Inferior parietal cortex (tissue), 1 donor: ENCODE results near the gene GPC6.
"Not testable (repeated sequence)": the region's sequence is repeated elsewhere in the genome, so short reads cannot be mapped to it uniquely, and the experiment has no call there.

Experiments used
- DNase-seq: peaks from one replicate; pipeline ENCODE4 v3.0.0-alpha.2; 2016; ENCODE audit errors: extremely low spot score

GPC6 gene

DNA sequence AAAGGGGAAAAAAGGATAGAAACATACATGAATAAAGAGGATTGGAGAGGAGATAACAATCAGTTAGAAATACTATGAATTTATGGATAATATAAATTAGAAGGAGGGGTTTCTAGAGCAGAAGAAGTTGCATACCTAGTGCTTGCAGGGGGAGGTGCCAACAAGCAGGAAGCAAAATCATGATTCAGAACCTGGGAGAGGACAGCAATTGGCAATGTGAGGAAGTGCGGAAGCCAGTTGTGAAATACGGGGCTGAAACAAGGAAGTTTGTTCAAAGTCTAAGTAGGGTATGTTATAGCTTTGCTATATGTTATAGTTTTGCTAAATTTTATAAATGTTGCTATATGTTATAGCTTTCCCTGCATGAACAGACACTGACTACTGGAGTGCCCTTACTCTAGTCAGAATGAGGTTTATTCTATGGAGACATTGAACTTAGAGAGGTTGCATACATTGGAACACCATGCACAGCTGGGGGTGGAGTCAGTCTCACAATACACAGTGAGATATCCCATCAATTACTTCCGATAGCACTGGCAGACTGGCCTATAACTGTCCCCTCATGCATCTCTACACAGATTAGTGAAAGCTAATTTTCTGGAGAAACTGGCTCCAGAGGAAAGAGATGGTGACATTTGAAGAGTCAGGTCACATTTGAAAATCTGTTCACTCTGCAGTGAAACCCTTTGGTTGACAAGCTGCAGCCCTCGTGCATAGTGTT lies 92.1 kb downstream of the GPC6 start:
- no peak for DNase-seq

DNA sequence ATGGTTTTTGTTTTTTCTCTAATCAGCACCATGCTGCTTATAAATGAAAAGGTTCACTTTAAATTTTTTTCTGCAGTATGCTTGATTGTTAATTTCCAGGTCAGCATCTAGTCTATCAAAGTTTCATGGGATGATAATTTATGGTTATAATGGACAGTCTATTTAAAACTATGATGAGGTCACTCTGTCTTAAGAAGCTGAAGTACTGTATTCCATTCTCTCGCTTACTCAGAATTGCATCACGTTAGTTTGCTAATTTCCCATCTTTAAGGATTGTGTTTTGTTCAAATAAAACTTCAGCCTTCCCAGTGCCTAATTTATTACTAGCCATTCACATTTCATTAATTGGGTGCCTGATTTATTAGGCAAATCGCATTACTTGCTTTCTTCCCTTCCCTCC lies 94.3 kb downstream of the GPC6 start:
- no peak for DNase-seq

DNA sequence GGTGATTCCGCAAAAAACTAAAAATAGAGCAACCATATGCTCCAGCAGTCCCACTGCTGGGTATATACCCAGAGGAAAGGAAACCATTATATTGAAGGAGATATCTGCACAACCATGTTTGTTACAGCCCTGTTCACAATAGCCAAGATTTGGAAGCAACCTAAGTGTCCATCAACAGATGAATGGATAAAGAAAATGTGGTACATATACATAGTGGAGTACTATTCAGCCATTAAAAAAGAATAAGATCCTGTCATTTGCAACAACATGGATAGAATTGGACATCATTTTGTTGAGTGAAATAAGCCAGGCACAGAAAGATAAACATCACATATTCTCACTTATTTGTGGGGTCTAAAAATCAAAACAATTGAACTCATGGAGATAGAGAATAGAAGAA lies 97.3 kb downstream of the GPC6 start:
- not testable (repeated sequence) for DNase-seq

DNA sequence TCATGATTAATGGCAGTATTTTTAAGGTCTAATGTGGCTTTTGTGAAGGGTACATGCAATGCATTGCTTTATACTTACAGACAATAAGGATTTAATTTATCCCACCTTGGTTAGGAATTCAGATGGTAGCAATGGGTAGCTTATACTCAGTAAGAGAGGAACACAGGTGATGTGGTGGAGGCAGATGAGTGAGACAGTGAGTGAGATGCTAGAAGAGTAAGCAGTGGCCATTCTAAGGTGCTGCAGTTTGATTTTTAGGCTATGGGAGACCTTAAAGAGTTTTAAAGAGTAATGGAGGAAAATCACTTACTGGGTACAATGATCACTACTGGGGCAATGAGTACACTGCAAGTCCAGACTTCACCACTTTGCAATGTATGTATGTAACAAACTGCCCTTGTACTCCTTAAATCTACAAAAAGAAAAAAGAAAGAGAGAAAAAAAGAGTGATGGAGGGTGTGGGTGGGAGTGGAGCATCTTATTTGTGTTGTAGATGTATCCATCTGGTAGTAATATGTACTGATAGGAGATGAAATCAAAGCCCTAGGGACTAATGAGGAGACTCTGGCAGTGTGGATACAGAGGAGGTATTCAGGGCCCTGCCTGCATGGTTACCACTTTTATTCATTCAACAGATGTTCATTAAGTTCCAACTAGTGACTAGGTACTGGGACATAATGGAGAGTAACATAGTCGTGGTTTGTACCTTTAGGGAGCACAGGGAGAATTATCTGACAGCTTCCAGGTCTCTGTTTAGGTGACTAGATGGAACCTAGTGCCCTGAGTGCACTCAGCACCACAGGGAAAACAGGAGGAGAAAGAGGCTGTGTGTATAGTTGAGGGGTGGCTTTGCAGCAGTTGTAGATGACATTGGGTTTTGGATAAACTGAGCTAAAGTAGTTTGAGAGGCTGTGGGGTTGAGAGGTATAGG lies 99.0 kb downstream of the GPC6 start:
- no peak for DNase-seq

DNA sequence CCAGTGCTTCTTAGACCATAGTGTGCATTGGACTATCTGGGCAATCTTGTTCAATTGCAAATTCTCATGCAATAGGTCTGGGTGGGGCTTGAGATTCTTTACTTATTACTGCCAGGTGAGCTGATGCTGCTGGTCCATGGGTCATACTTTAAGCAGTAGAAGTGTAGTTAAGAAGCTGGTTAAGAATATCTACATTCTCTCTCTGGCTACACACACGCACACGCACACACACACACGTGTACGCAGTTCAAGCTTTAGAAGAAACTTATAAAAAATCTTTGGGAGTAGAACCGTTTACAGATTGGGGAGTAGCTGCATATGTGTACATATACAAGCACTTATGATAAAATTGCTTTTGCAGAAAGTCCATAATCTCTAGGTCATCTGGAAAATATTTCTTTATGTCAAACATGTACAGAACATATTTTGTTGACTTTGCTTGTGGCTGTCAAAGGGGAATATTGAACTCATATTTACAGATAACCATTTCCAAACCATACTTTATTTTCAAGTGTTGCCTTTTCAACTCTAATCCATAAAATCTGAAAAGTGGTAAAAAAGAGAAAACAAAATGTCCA lies 99.7 kb downstream of the GPC6 start:
- DNase-seq: no peak

DNA sequence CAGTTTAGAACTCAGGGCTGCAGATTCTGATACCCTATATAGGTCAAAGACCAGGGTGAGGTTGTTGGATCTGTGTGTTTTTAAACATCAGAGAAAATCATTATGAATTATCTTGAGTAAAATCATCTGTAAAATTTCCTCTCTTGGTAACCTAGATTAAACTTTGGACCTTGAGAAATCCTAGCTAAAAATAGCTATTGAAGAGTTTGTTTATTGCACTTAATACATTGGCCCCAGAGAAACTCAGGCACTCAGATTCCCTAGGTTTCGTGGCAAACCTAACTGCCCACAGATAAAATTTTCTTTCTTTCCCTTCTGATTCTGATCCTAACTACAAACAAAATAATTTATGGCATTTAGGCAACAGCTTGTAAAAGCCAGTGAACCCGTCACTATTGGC lies 102.3 kb downstream of the GPC6 start:
- no peak for DNase-seq

DNA sequence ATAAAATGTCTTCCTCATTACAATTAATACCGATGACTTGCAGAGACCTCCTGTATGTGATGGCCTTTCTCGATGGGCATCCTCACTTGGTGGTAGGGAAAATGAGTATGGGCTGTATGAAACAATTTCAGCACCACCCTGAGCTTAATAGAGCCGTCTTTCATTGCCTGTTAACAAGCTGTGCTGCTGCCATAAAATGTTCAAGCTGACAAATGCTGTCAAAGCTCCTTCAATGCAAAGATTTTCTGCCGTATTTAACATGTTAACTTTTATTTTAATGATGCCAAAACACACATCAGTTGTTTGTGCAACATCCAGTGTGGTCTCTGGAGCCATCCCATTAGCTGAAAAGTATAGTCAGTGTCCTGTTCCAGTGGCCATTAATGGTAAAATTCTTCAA lies 110.1 kb downstream of the GPC6 start:
- no peak for DNase-seq

DNA sequence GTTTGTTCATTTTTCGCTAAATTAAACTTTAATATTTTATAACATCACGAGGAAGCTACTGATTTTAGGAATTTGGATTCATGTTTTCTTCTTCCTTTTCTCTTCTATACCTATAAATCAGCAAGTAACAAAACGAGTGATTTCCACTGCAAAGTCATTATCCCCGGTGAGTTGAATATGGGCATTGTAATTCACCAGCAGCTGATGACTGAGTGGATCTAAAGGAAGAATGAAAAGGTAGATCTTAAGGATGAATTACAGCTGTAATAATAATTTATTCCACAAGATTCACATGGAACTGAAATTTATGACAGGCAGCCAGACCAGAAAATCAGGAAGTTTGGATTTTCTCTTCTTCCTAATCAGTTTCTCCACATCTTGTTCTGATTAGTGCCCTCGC lies 111.4 kb downstream of the GPC6 start:
- DNase-seq: no peak

DNA sequence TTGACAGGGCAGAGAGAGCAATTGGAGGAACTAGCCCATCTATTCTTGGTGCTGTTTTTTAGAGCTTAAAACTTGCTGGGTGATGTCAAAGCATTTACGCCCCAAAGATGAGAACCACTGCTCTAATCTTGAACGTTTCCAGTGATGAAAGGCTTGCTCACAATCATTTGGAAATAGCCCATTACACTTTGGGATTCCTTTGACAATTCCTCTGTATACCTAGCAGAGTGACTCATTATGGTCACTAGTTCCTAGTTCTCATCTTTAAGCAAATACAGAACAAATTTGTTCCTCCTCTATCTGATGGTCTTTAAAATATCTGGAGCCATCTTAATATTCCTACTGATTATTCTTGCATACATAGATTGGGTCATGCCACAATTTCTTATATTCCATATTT lies 112.3 kb downstream of the GPC6 start:
- no peak for DNase-seq

DNA sequence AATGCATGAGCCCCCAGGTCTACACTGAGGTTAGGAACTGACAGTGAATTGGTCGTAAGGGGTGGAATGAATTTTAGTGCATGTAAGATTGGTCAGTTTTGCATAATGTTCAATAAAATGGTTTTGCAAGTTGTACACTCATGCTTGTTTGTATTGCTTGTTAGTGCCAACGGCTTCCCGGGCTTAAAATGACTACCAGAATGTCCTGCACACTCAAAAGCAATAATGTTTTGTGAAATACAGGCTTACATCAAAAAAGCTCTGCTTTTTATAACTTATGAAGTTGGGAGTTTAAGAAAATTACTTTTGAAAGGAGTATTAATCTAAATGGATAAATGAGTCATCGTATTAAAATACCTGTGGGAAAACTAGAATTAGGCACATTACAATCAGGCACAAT lies 112.9 kb downstream of the GPC6 start:
- no peak for DNase-seq

DNA sequence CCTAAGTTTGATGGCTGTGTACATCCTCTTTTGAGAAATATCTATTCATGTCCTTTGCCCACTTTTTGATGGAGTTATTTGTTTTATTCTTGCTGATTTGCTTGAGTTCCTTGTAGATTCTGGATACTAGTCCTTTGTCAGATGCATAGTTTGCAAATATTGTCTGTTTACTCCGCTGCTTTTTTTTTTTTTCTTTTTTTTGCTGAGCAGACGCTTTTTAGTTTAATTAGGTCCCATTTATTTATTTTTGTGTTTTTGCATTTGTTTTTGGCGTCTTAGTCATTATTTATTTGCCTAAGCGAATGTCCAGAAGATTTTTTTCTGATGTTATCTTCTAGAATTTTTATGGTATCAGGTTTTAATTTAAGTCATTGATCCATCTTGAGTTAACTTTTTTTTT lies 114.9 kb downstream of the GPC6 start:
- DNase-seq: no peak

DNA sequence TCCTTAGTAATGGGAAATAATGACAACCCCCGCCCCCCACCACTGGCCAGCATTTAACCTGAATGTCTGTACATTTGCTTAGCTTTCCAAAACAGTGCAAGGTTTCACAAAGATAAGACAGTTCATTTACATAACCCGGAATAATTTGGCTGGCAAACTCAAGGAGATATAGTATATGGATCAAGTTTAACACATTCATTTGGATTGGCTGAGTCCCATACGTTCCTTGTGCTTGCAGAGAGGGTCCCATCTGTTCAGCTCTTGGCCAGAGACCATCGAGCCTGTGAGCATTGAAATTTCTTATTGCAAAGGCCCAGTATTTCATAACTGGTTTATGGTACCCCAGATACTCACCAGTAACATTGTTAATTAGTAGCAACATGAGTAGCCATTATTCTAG lies 116.5 kb downstream of the GPC6 start:
- no peak for DNase-seq

DNA sequence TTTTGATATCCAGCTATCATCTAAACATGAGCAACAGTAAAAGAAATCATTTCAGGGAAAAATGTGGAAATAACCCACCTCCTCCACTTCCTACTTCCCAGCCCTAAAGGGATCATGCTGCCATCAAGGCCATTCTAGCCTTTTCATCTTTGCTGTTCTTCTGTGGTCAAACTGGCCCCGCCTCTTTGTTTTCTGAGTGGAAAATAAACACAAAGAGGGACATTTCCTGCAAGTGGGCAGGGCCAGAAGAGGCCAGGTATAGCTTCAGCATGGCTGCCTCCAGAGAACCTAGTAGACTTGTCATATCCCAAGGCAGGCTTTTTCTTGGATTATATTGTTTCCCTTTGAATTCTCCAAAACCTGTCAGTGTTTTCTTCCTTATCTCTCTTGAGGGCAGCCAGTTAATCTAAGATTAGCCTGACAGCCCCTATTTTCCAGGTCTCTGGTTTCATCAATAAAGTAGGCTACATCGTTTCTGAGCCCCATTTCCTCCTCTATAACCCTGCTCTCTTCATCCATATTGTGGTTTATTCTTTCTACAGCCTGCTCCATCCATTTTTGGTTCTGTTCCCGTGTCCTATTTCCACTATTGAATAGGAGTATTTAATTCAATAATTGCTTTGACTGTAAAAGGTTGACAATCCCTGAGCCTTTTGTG lies 117.6 kb downstream of the GPC6 start:
- no peak for DNase-seq

DNA sequence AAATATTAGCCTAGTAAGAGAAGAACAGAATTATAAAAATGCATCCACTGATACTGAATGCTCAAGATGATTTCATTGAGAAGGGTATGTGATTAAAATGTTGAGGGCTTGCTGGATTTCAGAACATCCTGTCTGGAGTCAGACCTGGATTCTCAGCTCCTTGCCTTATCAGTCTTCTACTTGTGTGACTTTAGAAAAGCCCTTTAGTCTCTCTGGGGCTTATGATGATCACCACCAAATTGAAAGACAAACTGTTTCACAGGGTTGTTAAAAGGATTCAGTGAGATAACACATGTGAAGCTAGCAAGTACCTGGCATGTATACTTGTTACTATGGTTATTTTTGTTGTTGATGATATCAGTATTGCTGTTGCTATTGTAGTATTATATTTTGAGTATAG lies 118.4 kb downstream of the GPC6 start:
- DNase-seq: no peak

DNA sequence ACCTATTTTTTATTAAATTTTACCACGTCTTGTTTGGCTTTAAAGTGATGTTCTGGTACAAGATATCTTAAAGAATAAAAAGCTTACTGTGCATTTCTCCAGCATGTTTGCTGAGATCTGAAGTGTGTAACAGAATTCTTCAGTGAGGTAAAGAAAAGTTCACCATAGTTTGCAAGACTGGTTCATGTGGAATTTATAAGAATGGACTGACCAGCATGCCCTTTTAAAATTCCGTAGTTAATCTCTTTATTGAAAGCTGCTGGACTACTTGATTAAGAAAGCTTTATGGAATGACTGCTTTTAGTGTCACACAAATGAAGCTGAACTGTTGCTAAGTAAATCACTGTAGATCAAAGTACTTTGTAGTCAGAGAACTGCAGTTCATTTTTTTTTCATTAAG lies 119.2 kb downstream of the GPC6 start:
- no peak for DNase-seq

DNA sequence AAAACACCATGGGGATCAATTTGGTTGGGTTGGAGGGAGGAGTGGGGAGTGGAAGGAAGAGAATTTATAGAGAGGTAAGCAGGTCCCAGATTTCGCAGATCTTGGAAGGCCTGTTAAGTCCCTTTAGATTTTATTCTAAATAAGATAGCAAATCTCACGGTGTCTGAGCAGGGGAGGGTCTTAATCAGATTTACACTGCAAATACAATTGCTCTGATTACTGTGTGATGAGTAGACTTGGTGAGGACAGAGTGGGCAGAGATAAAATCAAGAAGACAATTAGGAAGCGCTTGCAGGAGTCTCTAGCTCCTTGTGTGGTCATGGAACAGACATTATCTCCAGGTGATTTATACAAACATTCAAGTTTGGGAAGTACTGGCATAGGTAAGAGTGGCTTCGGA lies 126.0 kb downstream of the GPC6 start:
- no peak for DNase-seq

DNA sequence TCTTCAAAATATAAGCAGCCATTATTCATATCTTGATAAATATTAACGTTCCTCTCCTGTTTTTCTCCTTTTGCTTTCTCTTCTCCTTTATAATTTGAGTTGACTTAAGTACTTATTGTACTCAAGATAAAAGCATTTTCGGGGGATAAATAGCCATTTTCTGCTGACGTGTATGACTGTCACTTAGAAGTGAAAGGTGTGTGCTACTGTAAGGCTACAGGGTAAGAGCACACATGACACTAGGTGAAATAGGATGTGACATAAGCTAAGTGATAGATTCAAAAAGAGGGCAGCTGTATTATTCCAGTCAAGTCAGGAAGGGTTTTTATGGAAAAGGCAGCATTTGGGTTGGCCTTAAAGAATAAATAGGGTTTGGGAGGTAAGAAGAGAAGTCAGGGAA lies 128.5 kb downstream of the GPC6 start:
- no peak for DNase-seq

DNA sequence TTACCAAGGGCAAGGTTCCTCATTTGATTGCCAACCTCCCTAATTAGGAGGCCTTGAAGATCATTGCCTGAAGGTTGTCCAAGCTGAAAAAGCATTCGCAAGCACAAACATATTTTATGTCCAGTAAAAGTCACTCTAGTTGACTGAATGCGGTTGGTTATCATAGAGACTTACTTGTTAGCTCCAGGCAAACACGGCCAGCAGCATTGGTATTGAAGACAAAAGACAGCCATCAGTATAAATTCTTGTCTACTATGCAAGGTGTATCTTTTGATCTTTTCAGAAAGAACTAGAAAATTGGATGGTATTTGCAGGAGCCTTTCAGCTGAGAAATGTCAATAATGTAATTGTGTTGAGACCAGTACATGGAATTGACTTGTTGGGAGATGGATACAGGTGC lies 129.9 kb downstream of the GPC6 start:
- DNase-seq: no peak

DNA sequence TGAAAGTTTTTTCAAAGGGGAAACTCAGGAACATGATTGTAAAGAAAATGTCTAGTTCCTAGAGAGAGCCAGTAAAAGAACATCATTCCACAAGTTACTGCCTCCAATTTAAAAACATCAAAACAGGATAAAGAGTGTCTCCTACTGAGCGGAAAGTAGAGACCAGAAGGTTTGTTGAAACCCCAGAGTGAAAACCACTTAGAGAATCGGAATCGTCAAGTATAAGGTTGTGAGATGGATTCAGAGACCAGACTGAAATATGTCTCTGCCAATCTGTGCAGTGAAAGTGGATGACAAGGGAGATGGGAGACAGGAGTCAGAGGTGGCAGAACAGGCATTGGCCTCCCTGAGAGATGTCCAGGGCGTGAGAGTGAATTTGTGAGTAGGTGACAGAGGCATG lies 133.4 kb downstream of the GPC6 start:
- no peak for DNase-seq

DNA sequence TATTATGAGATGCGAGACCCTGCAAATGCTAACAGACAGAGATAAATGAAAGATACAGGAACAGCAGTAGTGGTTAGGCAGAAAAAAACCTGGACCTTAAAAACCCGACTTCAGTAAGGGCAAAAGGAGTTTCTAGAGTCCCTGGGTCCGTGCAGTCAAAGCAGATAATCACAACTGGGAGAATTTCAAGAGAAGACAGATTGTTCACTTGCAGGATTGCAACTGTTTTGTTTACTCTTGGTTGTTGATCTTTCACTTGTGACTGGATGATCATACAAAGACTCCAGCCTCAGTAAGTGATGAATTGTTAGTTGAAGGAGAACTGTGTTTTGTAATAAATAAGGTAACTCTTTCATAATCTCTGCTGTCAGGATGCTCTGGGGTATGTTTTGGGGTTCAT lies 135.1 kb downstream of the GPC6 start:
- DNase-seq: no peak

DNA sequence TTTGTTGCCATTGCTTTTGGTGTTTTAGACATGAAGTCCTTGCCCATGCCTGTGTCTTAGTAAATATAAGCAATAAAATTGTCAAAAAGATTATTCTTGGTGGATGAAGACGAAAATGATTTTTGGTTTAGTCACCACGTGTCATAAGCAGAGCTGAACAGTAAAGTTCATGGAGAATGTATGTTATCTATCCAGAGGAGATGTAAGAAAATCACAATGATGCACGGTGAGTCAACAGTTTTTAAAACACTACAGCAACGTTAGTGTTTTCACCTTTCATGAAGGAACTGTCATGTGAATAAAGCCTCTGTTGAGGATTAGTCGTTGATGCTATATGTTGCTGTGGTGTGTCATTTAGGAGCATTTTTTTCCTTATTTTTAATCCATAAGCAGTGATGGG lies 137.6 kb downstream of the GPC6 start:
- no peak for DNase-seq

DNA sequence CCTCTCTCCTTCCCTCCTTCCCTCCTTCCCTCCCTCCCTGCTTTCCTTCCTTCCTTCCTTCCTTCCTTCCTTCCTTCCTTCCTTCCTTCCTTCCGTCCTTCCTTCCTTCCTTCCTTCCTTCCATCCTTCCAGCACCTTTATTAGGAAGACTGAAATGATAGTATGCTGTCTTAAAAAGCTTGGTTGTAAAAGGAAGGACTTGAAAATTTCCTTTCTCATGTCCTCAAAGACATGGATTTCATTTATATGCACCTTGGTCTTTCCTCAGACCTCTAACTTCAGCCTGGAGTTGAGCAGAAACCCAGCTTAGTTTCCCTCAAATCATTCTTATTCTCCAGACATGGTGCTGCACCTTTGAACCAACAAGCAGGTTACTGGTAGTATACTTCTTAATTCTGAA lies 141.7 kb downstream of the GPC6 start:
- DNase-seq: no peak
